Posterior cingulate gyrus (tissue), 11 donors: ENCODE measurements around the gene CARF.
"Not testable (repeated sequence)": the region's sequence is repeated elsewhere in the genome, so short reads cannot be mapped to it uniquely, and the experiment has no call there.

Source experiments
- DNase-seq, 10 donors: peaks; one replicate each; pipeline versions ENCODE4 v3.0.0 to v3.0.0-alpha.2; 2020 to 2021; ENCODE audit warnings: mixed read lengths in 3 of 10
- intact Hi-C: fragments of 100-400 bp; cut with DNase I; formaldehyde crosslinking; loops from one replicate; pipeline ENCODE4 v1.15.1; 2023

Gene CARF, protein sequence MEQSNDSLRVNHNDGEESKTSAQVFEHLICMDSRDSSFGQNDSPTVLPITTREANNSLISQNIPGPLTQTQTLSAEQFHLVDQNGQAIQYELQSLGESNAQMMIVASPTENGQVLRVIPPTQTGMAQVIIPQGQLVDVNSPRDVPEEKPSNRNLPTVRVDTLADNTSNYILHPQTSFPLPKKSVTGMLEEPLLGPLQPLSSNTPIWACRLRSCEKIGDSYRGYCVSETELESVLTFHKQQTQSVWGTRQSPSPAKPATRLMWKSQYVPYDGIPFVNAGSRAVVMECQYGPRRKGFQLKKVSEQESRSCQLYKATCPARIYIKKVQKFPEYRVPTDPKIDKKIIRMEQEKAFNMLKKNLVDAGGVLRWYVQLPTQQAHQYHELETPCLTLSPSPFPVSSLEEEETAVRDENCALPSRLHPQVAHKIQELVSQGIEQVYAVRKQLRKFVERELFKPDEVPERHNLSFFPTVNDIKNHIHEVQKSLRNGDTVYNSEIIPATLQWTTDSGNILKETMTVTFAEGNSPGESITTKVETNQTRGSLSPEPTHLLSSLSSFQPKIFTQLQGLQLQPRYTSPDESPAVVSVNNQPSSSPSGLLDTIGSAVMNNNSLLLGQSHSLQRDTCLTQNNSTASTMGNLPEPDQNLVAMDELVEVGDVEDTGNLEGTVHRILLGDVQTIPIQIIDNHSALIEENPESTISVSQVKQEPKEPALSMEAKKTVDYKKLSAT

DNA sequence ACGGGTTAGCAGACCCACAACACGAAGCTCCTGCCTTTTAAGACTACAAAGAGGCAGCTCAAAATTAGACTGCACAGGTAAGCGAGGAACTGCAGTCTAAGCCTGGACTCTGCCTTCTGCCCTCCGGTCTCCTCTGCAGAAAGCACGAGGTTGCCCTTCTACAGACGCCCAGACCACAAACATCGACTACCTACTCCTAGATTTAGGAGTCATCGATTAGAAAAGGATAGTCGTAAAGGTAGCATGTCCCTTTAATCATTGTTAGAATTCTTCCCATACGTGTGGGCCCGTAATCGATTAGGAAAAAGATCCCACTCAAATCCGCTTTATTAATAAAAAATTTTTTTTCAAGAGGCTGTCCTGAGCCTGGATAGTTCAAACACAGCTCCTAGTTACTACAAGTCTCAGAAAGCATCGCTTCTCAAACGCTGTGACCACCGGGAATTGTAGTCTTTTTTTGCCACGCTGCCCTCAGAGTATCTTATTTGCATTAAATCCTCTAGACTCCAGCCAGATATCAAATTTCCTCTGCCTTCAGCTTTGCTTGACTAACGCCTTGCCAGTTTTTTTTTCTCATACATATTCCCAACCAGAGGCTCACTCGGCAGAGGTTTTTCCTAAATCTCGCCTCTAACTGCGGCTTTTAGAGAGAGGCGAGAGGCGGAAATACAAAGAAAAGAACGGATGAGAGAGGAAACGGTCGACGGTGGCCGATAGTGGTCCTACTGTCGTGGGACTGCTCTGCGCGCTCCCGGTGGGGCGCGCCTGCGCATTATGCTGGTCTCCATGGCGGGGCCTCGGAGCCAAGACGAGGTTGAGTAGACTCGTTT lies at the start of gene CARF, which contains the start of gene WDR12:
Gene CARF, plus strand, starts transcription at position 764 of the 830 bp plus-strand sequence. CDS start 29,628 bp downstream, outside the sequence.
Gene WDR12, minus strand, starts transcription at position 162 of the 830 bp plus-strand sequence. CDS start 197 bp downstream, outside the sequence.
- intact Hi-C loops, result loop anchor here (5.0 kb wide), 2 partner anchors 106 to 534 kb away; partner anchors contain the start of gene BMPR2
- DNase-seq, result peak; percentile 88 to 98 (median 92)

DNA sequence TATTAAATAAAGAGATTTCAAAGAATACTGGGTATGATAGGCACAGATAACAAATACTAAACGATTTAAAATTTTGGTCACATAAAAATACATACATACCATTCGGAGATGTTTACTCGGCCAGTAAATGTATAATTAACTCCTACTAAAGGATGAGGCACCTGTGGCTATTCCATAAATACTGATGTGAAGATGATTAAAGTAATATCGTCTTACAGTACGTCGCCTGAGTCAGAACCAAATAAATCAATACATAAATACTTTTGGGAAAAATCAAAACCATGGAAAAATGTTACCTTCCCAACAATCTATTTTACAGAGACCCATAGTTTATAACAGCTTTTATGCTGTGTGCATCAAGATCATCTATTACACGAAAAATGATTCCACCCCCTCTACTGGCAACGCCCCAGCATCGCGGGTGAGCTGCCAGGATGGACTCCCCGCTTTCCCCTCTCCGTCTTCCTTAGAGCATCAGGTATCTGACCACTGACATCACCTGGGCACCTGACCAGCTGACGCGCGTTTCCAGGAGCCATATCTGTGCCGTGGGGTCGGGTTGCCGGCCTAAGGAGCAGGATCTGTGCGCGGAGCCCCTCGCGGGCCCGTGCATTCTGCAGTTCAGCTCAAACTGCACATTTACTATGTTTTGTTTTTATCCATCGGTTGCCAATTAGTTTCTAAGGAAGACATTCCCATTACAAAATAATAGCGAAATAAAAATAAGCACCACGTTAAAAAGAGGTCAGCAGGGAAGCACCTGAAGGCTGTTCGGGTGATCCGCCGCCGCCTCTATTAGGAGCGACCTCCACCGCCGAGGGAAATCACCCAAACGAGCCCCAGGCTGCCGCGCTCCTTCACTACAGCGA lies 41.4 kb upstream of the CARF start:
- peak; percentile 37 to 92 (median 56) for DNase-seq
- intact Hi-C loops, result loop anchor here (10.0 kb wide), 1 partner anchor 296 kb away; no protein-coding TSS in a partner anchor

DNA sequence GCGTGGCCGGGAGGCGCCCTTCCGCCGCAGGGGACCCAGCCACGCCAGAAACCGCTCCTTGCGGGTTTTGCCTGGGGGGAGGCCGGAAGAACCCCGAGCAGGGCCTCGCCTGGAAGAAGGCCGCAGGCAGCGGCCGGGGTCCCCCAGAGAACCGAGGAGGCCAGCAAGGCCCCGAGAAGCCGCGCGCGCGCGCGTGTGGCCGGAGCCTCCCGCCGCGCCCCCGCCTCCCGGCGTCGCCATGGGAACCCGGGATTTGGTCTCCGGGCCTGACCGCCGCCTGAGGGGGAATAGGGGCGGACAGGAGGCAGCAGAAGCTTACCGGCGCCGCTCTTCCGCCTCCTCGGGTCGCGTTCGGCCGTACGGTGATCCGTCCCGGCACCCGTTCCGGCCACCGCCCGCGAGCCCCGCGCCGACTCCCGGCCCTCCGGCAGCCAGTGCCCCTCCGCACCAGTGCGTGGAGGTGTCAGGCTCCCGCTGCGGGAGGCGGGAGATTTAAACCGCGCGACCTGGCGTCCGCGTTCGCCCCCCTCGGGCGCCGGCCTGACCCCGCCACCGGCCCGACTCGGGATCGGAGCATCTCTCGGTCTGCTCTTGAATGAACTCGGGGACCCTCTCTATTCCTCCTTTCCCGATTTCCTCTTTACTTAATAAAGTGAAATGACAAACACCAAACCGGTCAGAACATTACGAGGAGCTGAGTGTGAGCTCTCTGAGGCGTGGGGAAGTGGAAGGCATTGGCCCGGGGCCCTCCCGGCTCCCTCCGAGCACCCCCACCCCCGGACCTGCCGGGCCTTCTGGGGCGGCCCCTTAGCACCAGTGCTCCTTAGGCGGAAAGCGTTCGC lies 40.6 kb upstream of the CARF start, which contains the start of gene ICA1L:
Gene ICA1L, minus strand, starts transcription at position 467 of the 842 bp plus-strand sequence. CDS start 42,757 bp downstream, outside the sequence.
- DNase-seq, result peak; percentile 41 to 94 (median 64)
- intact Hi-C loops, result loop anchor here (10.0 kb wide), 1 partner anchor 297 kb away; no protein-coding TSS in a partner anchor

DNA sequence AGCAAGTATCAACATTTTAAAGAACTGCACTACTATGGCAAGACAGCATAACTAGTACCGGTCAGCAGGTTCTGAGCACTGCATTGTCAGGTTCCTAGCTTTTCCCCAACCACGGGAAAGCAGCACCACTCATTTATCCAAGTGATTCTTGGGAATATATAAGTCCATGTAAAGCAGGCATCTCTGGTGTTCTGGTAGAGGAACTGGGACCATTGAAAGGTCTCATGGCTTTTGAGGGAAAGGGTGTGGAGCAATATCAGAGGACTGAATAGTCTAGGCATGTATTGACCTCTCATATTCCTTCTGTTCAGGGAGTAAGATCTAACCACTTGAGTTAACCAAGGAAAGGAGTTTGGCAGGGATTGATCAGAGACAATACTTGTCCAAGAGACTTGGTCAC lies 34.4 kb upstream of the CARF start:
- no peak for DNase-seq
- intact Hi-C loops, result loop anchor here (10.0 kb wide), 1 partner anchor 303 kb away; no protein-coding TSS in a partner anchor

DNA sequence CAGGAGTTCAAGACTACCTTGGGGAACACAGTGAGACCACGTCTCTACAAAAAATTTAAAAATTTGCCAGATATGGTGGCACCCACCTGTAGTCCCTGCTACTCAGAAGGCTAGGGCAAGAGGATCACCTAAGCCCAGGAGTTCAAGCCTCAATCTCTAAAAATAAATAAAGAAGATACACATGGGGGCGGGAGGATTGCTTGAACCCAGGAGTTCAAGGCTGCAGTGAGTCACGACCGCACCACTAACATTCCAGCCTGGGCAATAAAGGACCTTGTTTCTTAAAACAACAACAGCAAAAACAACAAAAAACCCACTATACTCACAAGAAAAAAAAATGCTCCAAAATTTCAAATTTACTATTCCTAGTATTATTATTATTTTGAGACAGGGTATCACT lies 30.5 kb upstream of the CARF start:
- intact Hi-C loops, result no loop called here

DNA sequence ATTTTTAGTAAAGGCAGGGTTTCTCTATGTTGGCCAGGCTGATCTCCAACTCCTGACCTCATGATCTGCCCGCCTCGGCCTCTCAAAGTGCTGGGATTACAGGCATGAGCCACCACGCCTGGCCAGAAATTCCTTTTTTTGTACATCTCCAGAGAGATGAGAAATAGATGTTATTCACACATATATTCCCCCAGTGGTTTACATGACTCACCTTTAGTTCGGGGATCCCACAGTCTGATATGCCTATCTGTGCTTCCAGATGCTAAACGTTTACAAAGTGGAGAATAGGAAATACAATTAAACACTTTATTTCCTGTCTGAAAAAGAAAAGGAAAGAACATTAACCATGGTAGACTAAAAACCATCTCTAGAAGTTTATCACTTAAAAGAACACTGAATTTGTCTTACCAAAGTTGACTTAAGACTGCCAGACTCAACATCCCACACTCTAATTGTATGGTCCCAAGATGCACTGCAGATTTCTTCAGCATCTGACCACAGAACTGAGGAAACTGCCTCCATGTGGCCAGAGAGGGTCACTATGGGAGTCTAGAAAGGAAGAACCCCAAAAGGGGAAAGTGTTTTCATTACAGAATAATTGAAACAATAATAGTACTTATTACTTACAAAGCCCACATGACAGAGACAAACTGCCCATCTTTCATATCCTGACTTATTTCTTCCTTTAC lies 27.9 kb upstream of the CARF start:
- DNase-seq, result no peak
- intact Hi-C loops, result no loop called here

More for the DNA sequence above, 30.5 kb upstream of the CARF start:
- DNase-seq, result no peak

DNA sequence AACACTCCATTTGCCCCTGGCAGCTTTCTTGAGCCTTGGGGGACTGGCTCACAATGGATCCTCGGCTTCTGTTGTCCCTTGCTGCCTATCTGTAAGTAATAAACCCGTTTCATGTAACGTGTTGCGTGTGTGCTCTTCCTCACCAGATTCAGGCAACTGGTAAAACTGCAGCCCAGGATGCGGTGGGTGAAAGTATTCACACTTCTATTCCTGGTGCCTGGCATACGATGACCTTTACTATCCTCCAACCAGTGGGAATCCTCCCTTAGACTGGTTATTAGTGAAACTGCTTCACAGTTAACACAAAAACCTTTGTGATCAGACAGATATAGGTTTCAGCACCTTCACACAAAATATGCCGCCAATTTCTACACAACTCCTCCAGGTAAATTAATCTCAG lies 26.9 kb upstream of the CARF start:
- intact Hi-C loops, result no loop called here
- DNase-seq, result no peak

DNA sequence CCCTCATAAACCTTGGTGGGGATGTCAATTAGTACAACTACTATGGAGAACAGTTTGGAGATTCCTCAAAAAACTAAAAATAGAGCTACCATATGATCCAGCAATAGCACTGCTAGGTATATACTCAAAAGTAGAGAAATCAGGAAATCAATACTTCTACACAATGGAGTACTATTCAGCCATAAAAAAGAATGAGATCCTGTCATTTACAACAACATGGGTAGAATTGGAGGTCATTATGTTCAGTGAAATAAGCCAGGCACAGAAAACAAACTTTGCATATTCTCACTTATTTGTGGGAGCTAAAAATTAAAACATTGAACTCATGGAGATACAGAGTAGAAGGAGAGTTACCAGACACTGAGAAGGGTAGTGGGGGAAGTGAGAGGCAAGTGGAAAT lies 6.6 kb upstream of the CARF start:
- intact Hi-C loops, DNase-seq: not testable (repeated sequence)

DNA sequence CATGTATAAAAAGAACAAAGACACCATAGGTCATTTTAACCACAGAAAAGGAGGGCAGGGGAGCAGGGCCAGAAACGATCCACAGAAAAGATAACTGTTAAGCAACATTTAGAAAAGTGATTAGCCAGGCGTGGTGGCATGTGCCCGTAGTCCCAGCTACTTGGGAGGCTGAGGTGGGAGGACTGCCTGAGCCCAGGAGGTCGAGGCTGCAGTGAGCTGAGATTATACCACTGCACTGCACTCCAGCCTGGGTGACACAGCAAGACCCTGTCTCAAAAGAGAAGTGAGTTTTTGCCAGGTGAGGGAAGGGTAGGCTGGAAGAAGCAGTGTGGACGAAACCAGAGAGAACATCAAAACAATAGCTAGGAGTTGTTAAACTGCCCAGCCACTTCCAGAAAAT lies 3.9 kb upstream of the CARF start:
- intact Hi-C loops, result no loop called here
- DNase-seq, result no peak

DNA sequence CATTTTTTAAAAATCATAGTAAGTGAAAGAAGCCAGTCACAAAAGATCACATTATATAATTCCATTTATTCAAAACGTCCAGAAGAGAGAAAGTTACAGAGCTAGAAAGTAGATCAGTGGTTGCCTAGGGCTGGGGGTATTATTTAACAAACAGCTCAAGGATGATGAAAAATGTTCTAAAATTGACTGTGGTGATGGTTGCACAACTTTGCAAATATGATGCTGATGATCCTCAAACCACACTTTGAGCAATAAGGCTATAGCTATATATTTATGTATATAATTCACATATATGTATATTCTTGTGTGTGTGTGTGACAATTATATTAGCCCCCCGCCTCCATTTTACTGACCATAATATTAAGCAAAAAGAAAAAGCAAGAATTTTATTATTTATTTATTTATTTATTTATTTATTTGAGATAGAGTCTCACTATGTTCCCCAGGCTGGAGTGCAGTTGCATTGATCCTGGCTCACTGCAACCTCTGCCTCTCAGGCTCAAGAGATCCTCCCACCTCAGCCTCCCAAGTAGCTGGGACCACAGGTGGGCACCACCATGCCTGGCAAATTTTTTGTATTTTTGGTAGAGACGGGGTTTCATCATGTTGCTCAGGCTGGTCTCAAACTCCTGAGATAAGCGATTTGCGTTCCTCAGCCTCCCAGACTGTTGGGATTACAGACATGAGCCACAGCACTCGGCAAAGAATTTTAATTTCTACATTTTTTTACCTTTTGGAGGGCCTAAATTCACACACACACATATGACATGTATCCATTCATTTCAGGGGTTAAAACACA lies 2.5 kb upstream of the CARF start:
- no peak for DNase-seq
- intact Hi-C loops, result loop anchor here (5.0 kb wide), 2 partner anchors 108 to 532 kb away; partner anchors contain the start of gene BMPR2

DNA sequence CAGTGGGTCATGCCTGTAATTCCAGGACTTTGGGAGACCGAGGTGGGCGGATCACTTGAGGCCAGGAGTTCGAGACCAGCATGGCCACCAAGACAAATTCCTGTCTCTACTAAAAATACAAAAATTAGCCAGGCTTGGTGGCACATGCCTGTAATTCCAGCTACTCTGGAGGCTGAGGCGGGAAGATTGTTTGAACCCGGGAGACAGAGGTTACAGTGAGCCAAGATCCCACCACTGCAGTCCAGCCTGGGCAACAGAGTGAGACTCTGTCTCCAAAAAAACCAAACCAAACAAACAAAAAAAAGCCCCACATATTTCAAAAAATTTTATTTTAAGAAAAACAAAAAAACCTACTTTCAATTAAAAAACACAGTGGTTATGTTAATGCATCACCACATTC lies 1.8 kb upstream of the CARF start:
- DNase-seq, result not testable (repeated sequence)
- intact Hi-C loops, result loop anchor here (5.0 kb wide), 2 partner anchors 107 to 533 kb away; partner anchors contain the start of gene BMPR2

DNA sequence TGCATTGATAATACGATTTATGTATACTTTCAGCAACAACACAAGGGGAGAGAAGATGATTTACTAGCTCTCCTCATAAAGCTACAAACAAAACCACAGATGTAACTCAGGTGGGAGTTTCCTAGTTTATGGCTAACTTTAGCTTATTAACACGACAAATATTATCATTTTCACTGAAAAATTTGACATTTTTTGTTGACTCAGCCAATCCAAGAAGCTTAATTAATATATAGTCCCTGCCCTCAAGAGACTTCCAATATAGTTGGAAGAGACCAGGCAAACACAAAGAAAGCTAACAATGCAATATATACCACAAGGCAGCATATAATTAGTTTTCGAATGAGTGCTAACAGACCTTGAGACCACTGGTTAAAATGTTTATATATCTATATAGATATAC lies 1.4 kb upstream of the CARF start:
- intact Hi-C loops, result loop anchor here (5.0 kb wide), 2 partner anchors 107 to 533 kb away; partner anchors contain the start of gene BMPR2
- DNase-seq, result no peak

DNA sequence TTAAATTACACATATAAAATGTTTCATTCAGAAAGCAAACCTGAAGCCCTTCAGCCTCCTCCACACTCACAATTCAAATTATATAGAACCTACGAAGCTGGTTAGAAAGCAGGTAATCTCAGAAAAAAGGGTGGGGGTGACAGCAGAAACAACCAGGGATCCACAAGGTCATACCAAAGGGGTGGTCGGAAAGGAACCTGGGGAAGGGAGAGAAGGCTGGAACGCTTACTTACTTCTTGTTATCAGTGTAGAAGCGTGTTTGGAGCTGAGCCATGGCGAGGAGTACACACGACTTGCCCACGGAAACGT lies 918 bp upstream of the CARF start:
- DNase-seq, result no peak
- intact Hi-C loops, result loop anchor here (5.0 kb wide), 2 partner anchors 106 to 534 kb away; partner anchors contain the start of gene BMPR2

DNA sequence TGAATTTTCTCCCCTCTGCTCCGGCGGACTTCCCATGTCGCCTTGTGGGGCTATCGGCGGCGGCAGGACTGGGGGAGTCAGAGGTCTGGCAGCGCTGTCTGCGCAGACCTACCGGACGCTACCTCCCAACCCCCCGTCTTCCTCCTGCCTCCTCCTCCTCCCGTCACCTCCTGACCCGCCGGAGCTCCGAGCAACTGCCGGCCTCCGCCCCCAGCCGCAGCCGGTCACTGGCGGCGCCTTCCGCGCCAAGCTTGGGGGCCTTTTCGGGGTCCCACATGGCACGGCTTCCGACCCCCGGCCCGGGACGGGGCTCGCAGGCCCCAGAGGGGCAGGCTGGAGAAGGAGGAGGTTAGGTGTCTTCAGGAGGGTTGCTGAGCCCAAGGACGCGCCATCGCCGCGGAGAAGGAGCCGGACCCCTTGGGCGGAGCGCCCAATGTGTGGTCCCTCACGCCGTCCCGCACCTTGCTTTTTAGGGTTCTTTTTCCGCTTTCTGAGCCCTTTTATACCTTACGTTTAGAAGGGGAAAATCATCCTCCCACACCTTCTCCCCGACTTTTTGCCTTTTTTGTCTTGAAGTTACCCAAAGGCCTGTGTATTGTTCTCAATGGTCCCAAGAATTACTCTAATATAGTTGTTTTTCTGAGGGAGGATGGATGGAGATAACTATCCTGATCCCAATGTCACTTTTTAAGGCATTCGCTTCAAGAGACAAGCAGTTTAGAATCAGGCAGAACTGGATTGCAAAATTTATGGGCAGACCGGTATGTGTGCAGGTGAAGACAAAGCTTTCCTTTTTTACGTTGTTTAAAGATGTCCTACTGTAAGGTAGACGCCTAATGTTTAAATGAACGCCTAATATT lies 497 bp downstream of the CARF start:
- peak in 1 of 10 donors; percentile 15 for DNase-seq
- intact Hi-C loops, result loop anchor here (5.0 kb wide), 2 partner anchors 105 to 535 kb away; partner anchors contain the start of gene BMPR2

DNA sequence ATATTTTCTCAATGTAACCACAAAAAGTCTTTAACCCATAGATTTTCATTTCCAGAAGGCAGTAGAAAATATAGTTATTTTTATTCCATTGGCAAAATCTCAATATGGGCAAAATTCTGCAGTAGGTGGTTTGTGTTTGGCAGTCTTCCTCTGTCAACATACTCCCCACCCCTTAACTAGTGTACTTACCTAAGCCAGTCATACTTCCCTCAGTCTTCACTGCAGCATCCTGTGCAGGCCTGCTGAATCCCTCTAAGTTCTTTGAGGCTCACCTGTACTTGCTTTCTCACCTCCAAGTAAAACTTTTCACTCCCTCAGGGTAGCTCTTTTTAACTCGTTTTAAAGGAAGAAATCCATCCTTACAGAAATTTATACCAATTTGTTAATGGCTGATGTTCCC lies 6.8 kb downstream of the CARF start:
- no peak for DNase-seq
- intact Hi-C loops, result no loop called here
